SIG-M5 treated with dmso at 0.1 percent for 504 hours (cell line): ENCODE results near the gene RPL10A.
"Not testable (repeated sequence)": the region's sequence is repeated elsewhere in the genome, so short reads cannot be mapped to it uniquely, and the experiment has no call there.

Experiments used
- DNase-seq: peaks from one replicate; lab custom pipeline; 2025; ENCODE audit not compliant: unreplicated experiment; lab: John Stamatoyannopoulos, UW

The RPL10A gene

GRCh38 chr6:35468181-35468979 is at the start of gene RPL10A:
Gene RPL10A, plus strand, starts transcription at chr6:35468401. Its CDS starts 34 bp downstream, at chr6:35468435.
- DNase-seq = peak; percentile 90

DNA sequence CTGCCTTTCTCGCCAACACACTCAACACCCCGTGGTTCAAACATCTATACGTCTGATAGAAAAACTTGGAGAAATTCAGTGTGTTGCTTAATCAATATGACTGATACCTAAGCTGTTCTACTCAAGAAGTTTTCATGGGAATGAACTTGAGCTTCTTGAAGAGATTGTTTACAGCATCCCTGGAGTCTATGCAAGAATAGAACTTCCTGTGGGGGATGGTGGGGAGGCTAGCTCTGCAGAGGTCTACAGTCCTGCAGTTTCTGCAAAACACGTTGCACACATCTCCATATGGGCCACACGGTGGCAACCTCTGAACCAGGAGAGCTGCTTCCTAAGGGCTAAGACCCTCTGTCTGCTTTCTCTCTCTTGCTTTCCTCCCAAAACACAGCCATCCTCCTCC is 48.8 kb upstream of the RPL10A start:
- peak; percentile 19 for DNase-seq

DNA sequence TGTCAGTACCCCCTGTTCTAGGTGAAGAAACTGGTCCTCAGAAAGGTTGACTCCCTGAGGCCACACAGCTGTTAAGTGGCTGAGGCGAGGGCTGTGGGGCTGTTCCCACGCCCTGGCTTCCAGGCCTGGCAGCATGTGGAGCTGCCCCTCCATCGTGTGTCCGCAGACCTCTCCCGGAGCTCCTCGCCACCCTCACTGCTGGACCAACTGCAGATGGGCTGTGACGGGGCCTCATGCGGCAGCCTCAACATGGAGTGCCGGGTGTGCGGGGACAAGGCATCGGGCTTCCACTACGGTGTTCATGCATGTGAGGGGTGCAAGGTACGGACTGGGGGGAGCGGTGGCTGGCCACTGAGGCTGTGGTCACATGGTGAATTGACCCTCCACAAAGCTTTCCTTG is 48.2 kb upstream of the RPL10A start:
- no peak for DNase-seq

GRCh38 chr6:35425284-35425683 is 42.9 kb upstream of the RPL10A start:
- peak; percentile 34 for DNase-seq

DNA sequence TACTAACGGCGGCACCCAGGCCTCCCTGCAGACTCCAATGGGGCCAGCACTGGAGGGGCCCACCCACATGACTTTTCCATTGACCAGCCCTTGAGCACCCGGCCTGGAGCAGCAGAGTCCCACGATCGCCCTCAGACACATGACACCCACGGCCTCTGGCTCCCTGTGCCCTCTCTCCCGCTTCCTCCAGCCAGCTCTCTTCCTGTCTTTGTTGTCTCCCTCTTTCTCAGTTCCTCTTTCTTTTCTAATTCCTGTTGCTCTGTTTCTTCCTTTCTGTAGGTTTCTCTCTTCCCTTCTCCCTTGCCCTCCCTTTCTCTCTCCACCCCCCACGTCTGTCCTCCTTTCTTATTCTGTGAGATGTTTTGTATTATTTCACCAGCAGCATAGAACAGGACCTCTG is 42.1 kb upstream of the RPL10A start:
- peak; percentile 89 for DNase-seq

DNA sequence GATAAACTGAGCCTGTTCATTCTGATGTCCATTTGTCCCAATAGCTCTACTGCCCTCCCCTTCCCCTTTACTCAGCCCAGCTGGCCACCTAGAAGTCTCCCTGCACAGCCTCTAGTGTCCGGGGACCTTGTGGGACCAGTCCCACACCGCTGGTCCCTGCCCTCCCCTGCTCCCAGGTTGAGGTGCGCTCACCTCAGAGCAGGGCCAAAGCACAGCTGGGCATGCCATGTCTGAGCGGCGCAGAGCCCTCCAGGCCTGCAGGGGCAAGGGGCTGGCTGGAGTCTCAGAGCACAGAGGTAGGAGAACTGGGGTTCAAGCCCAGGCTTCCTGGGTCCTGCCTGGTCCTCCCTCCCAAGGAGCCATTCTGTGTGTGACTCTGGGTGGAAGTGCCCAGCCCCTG is 40.8 kb upstream of the RPL10A start:
- DNase-seq = no peak

GRCh38 chr6:35427851-35428321 is 40.3 kb upstream of the RPL10A start:
- DNase-seq = no peak

GRCh38 chr6:35428421-35429149 is 39.6 kb upstream of the RPL10A start:
- DNase-seq = no peak

DNA sequence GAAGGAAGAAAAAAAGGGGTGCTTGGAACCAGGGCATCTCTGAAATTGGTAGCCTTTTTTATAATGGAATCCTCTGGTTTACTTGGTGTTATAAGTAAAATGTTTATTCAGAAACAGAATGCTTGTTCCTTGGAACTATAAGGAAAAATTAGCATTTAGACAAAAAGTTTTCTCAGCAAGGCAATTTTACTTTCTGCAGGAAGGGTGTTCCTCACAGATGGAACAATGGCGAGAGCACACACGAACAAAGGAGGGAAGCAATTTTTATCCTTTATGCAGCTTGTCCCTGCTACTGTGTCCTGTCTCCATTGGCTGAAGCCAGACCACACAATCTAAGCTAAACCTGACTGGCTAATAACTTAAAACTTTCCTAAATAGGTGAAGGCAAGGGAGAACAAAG is 38.7 kb upstream of the RPL10A start:
- DNase-seq = no peak

DNA sequence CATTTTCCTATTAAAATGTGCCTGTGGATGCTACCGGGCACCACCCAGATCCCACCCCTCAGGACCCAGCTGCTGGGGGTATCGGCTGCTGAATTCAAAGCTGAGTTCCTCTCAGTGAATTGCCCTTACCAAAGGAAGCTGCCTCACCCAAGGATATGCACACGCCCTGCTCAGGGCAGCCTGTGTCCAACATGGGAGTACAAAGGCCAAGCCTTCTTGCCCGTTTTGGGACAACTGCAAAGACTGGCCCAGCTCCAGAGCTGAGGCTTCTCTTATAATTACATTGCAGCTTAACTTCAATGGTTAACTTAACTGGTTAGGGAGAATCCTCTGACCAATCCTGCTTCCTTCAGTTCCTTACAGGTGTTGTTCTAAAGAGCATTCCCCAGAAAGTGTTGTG is 35.9 kb upstream of the RPL10A start:
- DNase-seq = no peak

GRCh38 chr6:35432702-35433101 is 35.5 kb upstream of the RPL10A start:
- not testable (repeated sequence) for DNase-seq

- no peak for DNase-seq
These were observed 32.9 kb upstream of the RPL10A start for GRCh38 chr6:35435074-35435837.

GRCh38 chr6:35436071-35436857 is 31.9 kb upstream of the RPL10A start:
- no peak for DNase-seq

- DNase-seq = not testable (repeated sequence)
These were observed 29.7 kb upstream of the RPL10A start for GRCh38 chr6:35438378-35439065.

DNA sequence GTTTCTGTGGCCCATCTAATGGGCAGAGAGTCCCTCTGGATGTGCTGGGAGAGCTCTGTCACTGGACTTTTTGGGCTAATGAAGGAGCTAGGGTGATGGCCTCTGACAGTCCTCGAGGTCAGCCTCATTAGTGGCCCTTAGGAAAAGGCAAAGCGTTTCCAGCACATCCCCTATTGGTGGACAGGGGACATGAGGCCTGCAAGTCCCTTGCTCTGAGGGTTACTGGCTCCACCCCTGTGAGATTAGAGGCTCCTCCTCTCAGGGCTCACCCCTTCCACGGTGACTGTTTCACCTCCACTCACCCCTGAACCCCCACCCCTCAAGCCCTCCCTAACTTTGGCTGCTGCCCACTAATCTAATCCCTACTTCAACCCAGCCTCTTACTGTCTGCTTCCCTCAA is 28.9 kb upstream of the RPL10A start:
- no peak for DNase-seq

- no peak for DNase-seq
These were observed 27.0 kb upstream of the RPL10A start for GRCh38 chr6:35441205-35441604.

GRCh38 chr6:35441642-35442041 is 26.6 kb upstream of the RPL10A start:
- DNase-seq = no peak

DNA sequence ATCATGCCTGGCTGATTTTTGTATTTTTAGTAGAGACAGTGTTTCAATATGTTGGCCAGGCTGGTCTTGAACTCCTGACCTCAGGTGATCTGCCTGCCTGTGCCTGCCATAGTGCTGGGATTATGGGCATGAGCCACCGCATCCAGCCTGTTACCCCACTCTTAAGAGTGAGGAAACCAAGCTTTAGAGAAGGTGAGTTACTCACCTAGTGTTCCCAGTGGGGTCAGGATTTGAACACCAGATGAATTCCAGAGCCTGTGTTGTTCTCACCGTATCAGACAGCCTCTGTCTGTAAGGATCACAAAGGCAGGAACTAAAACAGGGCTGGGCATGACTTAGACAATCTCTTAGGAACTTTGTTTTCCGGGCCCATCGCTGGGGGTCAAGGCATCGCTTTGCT is 25.5 kb upstream of the RPL10A start:
- DNase-seq = no peak

DNA sequence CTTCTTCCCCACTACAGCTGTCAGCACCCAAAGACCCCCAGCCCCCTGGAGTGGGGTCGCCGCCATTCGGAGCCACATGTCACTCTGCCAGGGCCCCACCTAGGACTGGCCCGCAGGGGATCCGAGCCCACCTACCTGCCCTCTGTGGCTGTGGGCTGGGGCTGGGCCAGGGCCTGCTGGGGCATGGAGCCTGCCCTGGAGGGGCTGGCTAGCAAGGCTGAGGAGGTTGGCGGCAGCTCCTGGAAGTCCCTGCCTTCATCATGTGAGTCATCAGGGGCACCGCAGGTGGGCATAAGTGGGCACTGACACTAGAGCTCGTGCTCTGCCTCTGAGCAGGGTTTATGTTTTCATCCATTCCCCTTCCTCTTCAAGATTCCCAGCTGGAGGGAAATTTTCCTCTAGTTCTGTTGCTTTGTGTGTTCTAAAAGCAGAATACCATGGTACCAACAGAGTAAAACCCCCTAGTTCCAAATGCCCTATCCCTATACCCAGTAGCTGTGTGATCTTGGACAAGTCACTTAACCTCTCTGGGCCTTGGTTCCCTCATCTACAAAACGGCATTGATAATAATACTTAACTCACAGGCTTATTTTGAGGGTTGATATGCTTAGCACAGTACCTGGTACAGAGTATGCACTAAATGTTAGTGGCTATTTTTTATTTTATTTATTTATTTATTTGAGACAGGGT is 24.7 kb upstream of the RPL10A start:
- no peak for DNase-seq

DNA sequence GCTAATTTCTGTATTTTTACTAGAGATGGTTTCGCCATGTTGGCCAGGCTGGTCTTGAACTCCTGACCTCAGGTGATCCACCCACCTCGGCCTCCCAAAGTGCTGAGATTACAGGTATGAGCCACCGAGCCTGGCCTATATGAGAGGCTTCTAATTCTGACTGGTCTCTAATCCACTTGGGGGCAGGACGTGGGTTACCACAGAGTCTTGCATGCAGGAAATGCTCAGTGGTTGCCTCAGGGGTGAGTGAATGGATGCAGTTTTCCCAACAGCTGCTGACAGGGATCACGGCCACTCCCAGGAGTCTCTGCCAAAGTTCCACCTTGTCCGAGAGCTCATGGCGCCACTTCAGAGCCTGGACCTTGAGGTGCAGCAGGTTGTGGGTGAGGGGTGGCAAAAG is 22.5 kb upstream of the RPL10A start:
- DNase-seq = no peak
